Upper lobe of right lung (tissue), 1 donor: Measurements from ENCODE around the gene PROS1. TPM values are rescaled to one million over a fixed set of nuclear protein-coding genes. Genes with fewer than 3 reads are reported as not detected.

ENCODE experiments used
- ATAC-seq: fragments of 200-7000 bp; cut with Tn5 transposase; one replicate; pipeline ENCODE4 v1.9.1; 2020; ENCODE audit warnings: mild to moderate bottlenecking, moderate library complexity
- DNase-seq: peaks from one replicate; pipeline ENCODE4 v3.0.0-alpha.2; 2020
- H3K27ac ChIP-seq: fragments of 200-600 bp; one replicate; pipeline ENCODE4 v1.8.0; 2022
- H3K27me3 ChIP-seq: fragments of 200-600 bp; one replicate; pipeline ENCODE4 v1.8.0; 2022; ENCODE audit warnings: mild to moderate bottlenecking
- H3K36me3 ChIP-seq: fragments of 200-600 bp; one replicate; pipeline ENCODE4 v1.8.0; 2022
- H3K4me1 ChIP-seq: fragments of 200-600 bp; one replicate; pipeline ENCODE4 v1.8.0; 2022
- H3K4me3 ChIP-seq: fragments of 200-600 bp; one replicate; pipeline ENCODE4 v1.8.0; 2022; ENCODE audit warnings: mild to moderate bottlenecking
- H3K9me3 ChIP-seq: fragments of 200-600 bp; one replicate; pipeline ENCODE4 v1.8.0; 2022
- CTCF ChIP-seq: fragments of 200-600 bp; IDR thresholded peaks from one replicate; pipeline ENCODE4 v1.8.0; 2022; ENCODE audit warnings: antibody characterized with exemption
- intact Hi-C: fragments of 100-400 bp; cut with DNase I; formaldehyde crosslinking; loops from one replicate; pipeline ENCODE4 v1.11.0; 2022
- total RNA-seq: library from RNA; stranded (reverse); fragmentation: NEBNext Ultra II Directional; extraction: Animal tissue kit (Norgen Biotek cat#: 25700); gene quantifications from one replicate; pipeline ENCODE4 v1.2.1, GENCODE V29; 2021
- donor health status: DM: no; HTN: yes; CAD: no; lungs with severe emphysema.

The PROS1 gene
- total RNA-seq, 1 donor from 2014 or later: 70.5 TPM

GRCh38 chr3:93988283-93988682, 14.6 kb upstream of the PROS1 start:
- intact Hi-C loops: no loop called here
- Histone ChIP-seq H3K4me3 (no peak overlapping the region), H3K9me3 (no peaks in the 10 kb centered on the region), H3K27me3 (no peaks in the 10 kb centered on the region), H3K4me1 (peaks cover 11% of the 10 kb centered on the region), H3K27ac (no peak overlapping the region), H3K36me3 (no peaks in the 10 kb centered on the region)
- TF ChIP-seq CTCF: no peak
- DNase-seq (no peak), ATAC-seq (no peak)

GRCh38 chr3:93984618-93985017, 10.9 kb upstream of the PROS1 start:
- intact Hi-C loops: no loop called here
- no peak for ATAC-seq
- TF ChIP-seq CTCF: no peak
- H3K27ac ChIP-seq: no peak overlapping the region
- H3K4me1 ChIP-seq: peaks cover 16% of the 10 kb centered on the region
- no peak for DNase-seq
- H3K9me3 ChIP-seq: no peaks in the 10 kb centered on the region
- H3K27me3 ChIP-seq: no peaks in the 10 kb centered on the region
- no peaks in the 10 kb centered on the region for H3K36me3 ChIP-seq
- H3K4me3 ChIP-seq: no peak overlapping the region

GRCh38 chr3:93983408-93983807, 9.7 kb upstream of the PROS1 start:
- Histone ChIP-seq H3K27ac (no peak overlapping the region), H3K9me3 (no peaks in the 10 kb centered on the region), H3K36me3 (no peaks in the 10 kb centered on the region), H3K27me3 (no peaks in the 10 kb centered on the region), H3K4me1 (peaks cover 15% of the 10 kb centered on the region), H3K4me3 (no peak overlapping the region)
- DNase-seq (no peak), ATAC-seq (no peak)
- no peak for TF ChIP-seq CTCF
- intact Hi-C loops: no loop called here

GRCh38 chr3:93981649-93982048, 8.0 kb upstream of the PROS1 start:
- H3K4me3 ChIP-seq: no peak overlapping the region
- H3K36me3 ChIP-seq: no peaks in the 10 kb centered on the region
- H3K9me3 ChIP-seq: no peaks in the 10 kb centered on the region
- ATAC-seq (no peak), DNase-seq (no peak)
- intact Hi-C loops: no loop called here
- no peak overlapping the region for H3K27ac ChIP-seq
- no peak for TF ChIP-seq CTCF
- peaks cover 8% of the 10 kb centered on the region for H3K4me1 ChIP-seq
- H3K27me3 ChIP-seq: no peaks in the 10 kb centered on the region

GRCh38 chr3:93979850-93980676, 6.4 kb upstream of the PROS1 start, which contains the start of gene ARL13B:
Gene ARL13B, plus strand, starts transcription at chr3:93980155. Its CDS starts 269 bp downstream, at chr3:93980424.
- Histone ChIP-seq H3K27ac (peak within 1 kb of the TSS; percentile 93), H3K9me3 (no peaks in the 10 kb centered on the region), H3K27me3 (no peaks in the 10 kb centered on the region), H3K36me3 (no peaks in the 10 kb centered on the region), H3K4me1 (peaks cover 8% of the 10 kb centered on the region), H3K4me3 (peak within 1 kb of the TSS; percentile 84)
- ATAC-seq (peak; percentile 100), DNase-seq (peak; percentile 98)
- TF ChIP-seq CTCF: no peak
- intact Hi-C loops: no loop called here
